AG10803 (cell line): ENCODE measurements around the gene CHERP.

Experiments used
- DNase-seq: peaks from one replicate; pipeline ENCODE4 v3.0.0; 2010; ENCODE audit warnings: low read depth
- H3K4me3 ChIP-seq: 2 replicates; pipeline ENCODE4 v1.5.1; 2011; ENCODE audit warnings: mild to moderate bottlenecking, low read length, control low read depth
- CTCF ChIP-seq: conservative IDR thresholded peaks from 2 replicates; pipeline ENCODE4 v1.5.1; 2011; ENCODE audit warnings: mild to moderate bottlenecking, low read length, control low read depth, inconsistent platforms

Gene CHERP

GRCh38 chr19:16586991-16587832 lies 45.0 kb upstream of the CHERP start:
- peak; percentile 69 for DNase-seq
- H3K4me3 ChIP-seq: no peak overlapping the region
- no peak for TF ChIP-seq CTCF

- no peak for TF ChIP-seq CTCF
- no peak overlapping the region for H3K4me3 ChIP-seq
- no peak for DNase-seq
Observed at GRCh38 chr19:16586477-16586871, 44.2 kb upstream of the CHERP start.

- no peak overlapping the region for H3K4me3 ChIP-seq
- no peak for DNase-seq
- no peak for TF ChIP-seq CTCF
Observed at GRCh38 chr19:16585808-16586476, 43.7 kb upstream of the CHERP start.

GRCh38 chr19:16585094-16585801 lies 43.0 kb upstream of the CHERP start:
- no peak overlapping the region for H3K4me3 ChIP-seq
- no peak for TF ChIP-seq CTCF
- no peak for DNase-seq

GRCh38 chr19:16584248-16585093 lies 42.2 kb upstream of the CHERP start:
- DNase-seq: peak; percentile 71
- TF ChIP-seq CTCF: no peak
- H3K4me3 ChIP-seq: peak overlapping the region; percentile 17; the same call in 1 of the 2 replicates

GRCh38 chr19:16582486-16583261 lies 40.4 kb upstream of the CHERP start:
- no peak overlapping the region for H3K4me3 ChIP-seq
- TF ChIP-seq CTCF: no peak
- DNase-seq: no peak
